HG02610 (cell line): ENCODE data around the gene TMC3.
"Not testable (repeated sequence)": the region's sequence is repeated elsewhere in the genome, so short reads cannot be mapped to it uniquely, and the experiment has no call there.

Source experiments
- ATAC-seq: cut with Tn5 transposase; IDR thresholded peaks from one replicate; pipeline ENCODE4 v1.9.1; 2021; ENCODE audit warnings: mild to moderate bottlenecking, moderate library complexity; ENCODE audit not compliant: unreplicated experiment

The TMC3 gene

DNA sequence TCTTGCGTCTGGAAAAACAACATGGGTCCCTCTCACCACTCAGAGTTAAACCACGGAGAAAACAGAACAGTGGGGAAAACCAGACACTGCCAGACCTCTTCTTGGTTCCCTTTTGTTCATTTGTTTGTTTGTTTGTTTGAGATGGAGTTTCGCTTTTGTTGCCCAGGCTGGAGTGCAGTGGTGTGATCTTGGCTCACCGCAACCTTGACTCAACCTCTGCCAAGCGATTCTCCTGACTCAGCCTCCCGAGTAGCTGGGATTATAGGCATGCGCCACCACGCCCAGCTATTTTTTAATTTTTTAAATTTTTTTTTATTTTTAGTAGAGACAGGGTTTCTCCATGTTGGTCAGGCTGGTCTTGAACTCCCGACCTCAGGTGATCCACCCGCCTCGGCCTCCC is 25.3 kb downstream of the TMC3 start:
- ATAC-seq: not testable (repeated sequence)

GRCh38 chr15:81347910-81348309 is 26.1 kb downstream of the TMC3 start:
- no peak for ATAC-seq

GRCh38 chr15:81346611-81347010 is 27.4 kb downstream of the TMC3 start:
- ATAC-seq: no peak

DNA sequence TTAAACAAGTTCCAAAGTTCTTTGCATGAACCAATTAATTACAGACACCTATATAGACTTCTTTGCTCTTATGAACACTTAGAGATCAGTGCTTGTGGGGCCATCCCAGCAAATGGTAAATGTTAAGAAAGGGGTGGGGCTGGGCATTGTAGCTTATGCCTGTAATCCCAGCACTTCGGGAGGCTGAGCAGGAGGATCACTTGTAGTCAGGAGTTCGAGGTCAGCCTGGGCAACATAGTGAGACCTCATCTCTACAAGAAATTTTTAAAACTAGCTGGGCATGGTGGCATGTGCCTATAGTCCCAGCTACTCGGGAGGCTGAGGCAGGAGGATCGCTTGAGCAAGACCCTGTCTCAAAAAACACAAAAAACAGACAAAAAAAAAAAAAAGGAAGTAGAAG is 30.6 kb downstream of the TMC3 start:
- no peak for ATAC-seq

DNA sequence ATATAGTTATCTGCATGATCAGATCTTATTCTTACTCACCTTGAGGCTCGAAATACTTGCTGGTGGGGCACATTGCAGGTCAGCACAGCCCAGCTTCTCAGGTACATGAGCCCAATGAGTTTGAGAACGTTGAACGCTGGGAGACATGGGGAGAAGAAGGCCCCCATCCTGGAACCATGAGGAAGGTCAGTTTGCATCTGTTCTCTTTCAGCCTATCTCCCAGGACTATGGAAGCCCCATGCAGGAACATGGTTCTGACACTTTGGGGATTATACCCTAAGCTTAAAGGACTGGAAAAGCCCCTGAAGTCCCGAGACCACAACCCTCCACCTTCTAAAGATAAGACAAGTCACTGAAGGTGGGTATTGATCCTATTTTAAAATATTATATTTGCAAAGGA is 32.7 kb downstream of the TMC3 start:
- no peak for ATAC-seq

DNA sequence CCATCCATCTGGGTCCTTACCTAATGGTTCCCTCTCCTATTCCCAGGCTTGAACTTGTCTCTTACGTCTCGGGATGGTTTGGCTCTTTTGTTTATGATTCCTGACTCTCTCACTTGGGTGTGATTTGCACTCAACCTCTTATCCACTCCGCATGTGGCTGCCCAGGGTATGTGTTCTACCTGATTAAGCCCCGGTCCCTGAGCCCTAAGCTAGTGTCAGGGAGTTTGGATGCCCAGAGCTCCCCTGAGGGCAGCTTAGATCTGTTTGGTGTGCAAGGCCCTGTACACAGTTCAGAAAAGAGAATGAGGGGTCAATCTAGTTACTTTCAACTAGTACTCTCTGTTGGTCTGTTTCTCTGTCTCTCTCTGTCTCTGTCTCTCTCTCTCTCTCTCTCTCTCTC is 34.2 kb downstream of the TMC3 start:
- ATAC-seq: no peak

- no peak for ATAC-seq
Observed at GRCh38 chr15:81339321-81339720, 34.7 kb downstream of the TMC3 start.

- ATAC-seq: no peak
Observed at GRCh38 chr15:81338170-81339007, 35.6 kb downstream of the TMC3 start.

DNA sequence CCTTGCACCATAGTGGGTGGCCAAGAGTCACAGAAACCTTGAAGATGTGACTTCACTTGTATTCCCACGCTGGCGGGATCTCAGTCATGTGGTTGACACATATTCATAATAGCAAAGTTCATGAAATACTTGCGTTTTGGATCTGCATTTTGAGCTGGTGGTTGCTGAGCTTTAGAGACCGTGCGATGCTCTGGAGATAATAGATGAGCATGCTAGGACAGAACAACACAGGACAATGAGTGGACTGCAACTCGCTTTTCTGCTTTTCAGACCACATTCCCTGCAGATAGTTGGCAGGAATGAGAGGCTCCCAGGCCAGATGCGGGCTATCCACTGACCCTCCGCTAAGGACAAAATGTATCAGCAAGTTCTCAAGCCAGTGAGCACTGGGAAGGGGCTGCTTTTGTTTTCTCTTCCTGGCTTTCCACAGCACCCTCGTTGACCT is 36.3 kb downstream of the TMC3 start:
- no peak for ATAC-seq

- no peak for ATAC-seq
Observed at GRCh38 chr15:81337241-81337640, 36.8 kb downstream of the TMC3 start.

GRCh38 chr15:81336568-81336967 is 37.4 kb downstream of the TMC3 start:
- ATAC-seq: no peak

- ATAC-seq: no peak
Observed at GRCh38 chr15:81335631-81336030, 38.4 kb downstream of the TMC3 start.

DNA sequence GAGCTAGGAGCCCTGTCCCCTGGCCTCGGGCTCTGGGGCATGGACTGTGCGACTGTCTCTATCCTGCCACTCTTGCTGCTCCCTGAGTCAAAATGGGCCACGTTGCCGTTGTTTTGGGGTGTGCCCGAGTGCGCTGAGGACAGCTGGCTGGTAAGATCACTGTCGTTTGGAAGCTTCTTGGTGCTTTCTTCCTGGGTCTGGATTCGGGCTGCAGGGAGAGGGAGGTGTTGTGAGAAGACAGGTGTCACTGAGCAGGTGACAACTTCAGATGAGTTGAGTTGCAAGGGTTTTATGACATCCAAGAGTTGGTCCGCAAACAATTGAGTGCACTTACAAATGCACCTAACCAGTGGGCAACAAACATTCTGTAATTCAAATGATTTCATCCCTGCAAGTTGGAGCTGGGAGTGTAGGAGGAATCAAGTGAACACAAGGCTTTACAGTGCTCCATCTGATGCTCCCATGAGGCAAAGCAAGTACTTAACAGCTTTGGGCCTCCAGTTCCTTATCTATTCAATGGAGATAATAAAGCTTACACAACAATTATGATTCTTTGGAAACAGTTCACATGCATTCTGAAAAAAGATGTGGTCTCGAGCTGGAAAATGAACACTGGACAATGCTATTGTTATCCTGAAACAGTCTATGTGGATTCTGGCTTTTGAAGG is 39.1 kb downstream of the TMC3 start:
- no peak for ATAC-seq

DNA sequence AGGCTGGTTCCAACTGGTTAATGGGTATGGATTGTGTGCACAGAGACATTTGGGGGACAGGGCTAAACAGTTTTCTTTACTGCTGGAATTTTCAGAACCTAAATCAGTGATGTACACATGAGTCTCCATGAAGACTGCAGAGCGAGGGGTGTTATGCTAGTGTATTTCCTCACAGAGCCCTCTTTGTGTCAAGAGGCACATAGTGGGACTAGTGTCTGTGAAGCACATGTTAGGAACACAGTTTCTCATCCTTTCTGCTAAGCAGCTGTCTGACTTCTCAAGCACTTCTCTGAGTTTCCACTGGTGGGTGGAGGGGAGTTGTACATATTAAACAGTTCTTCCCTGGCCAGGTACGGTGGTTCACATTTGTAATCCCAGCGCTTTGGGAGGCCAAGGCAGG is 40.6 kb downstream of the TMC3 start:
- ATAC-seq: no peak

DNA sequence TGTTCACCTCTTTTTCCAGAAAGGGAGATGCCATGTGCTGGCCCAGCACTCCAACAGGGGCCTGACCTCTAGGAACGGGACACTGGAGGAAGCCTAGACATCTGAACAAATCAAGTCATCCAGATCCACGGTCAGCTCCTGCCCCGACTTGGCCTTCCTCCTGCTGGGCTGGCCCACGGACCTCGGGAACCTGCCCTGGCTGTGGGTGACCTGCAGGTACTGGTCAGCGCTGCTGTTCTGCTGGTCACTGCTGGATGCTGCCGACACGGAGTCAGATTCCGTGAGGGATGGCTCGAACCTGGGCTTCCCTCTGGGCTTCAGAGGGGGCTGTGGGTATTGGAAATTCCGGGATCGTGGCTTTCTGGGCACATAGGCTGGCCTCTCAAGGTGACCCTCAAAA is 41.7 kb downstream of the TMC3 start:
- no peak for ATAC-seq

DNA sequence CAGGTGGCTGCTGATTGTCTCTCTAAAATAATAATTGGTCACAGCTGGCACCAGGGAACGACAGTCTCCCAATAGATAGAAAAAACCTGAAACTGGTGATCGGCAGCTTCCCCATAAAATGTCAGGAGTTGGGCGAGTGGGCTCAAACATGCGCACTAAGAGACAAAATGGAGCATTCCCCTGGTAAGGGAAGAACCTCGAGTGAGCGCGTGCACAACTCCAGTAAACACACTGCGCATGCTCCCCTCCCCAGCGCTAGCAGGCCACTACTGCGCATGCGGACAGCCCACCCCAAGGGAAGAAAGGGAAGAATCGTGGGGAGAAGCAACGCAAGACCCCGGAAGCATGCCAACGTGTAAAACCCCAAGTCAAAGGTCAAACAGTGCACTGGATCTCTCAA is 42.4 kb downstream of the TMC3 start:
- no peak for ATAC-seq

DNA sequence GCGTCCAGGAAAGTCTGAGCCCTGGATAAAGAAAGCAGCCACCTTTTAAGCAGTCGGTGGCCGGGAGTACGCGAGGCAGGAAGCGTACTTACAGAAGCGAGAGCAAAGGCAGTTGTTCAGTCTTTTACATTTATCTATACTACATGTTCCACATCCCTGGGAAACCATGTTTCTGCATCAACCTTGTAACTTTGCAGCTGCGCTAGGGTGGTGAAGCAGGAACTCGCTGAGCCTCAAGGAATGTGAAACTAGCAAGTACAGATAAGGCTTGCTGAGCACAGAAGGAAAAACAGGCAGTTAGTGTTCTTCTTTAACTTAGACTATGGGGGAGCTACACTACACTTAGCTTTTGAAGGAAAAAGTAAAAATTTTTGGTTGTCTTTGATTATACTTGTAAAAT is 42.9 kb downstream of the TMC3 start:
- ATAC-seq: not testable (repeated sequence)

- ATAC-seq: no peak
Observed at GRCh38 chr15:81330366-81331090, 43.5 kb downstream of the TMC3 start.

- no peak for ATAC-seq
Observed at GRCh38 chr15:81329446-81329845, 44.6 kb downstream of the TMC3 start.

DNA sequence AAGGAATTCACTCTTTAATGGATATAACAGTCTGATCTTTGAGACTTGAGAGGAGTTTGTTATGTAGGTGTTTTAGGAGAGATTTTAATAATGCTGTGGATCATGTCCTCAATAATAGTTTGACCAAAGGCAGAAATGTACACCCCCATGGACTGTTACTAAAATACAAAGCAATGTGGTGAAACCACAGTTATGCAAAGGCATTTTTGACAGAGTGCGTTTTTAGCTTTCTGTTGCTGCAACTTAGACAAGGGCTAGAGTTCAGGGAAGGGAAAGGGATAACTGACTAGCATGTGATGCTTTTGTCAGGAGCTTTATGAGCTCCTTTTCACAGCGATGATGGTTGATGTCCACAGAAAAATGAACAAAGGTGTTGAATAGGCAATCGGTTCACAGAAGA is 46.5 kb downstream of the TMC3 start:
- no peak for ATAC-seq

- no peak for ATAC-seq
Observed at GRCh38 chr15:81326466-81327212, 47.4 kb downstream of the TMC3 start.
